PC-9 (cell line): ENCODE measurements around the gene RAPSN. TPM values are rescaled to one million over a fixed set of nuclear protein-coding genes. Genes with fewer than 3 reads are reported as not detected.
A peak's percentile ranks its signal among the peaks of the same experiment; 100 is the strongest.

Source experiments
- BruUV-seq: library from RNA; stranded (reverse); fragments of 400-500 nt; replicated peaks from 2 replicates; lab custom pipeline; 2021; lab: Mats Ljungman, UMichigan
- CTCF ChIA-PET: fragments of 300-600 bp; sonication (Branson Sonifier 250); formaldehyde crosslinking; loops from one replicate; lab custom pipeline; 2022; ENCODE audit warnings: antibody characterized with exemption; lab: Charles Lee
- POLR2A ChIA-PET: fragments of 300-600 bp; sonication (Branson Sonifier 250); formaldehyde crosslinking; loops from one replicate; lab custom pipeline; 2022; ENCODE audit warnings: antibody characterized with exemption; ENCODE audit not compliant: unreplicated experiment; lab: Charles Lee
- DNase-seq, 2 experiments: peaks; one replicate each; pipeline versions ENCODE4 v3.0.0 to v3.0.0-alpha.2; 2015 to 2022; ENCODE audit warnings: mixed read lengths in 1 of 2
- H2AFZ ChIP-seq: fragments of 200-600 bp; sonication (generic); 2 replicates; pipeline ENCODE4 v1.8.1; 2017; ENCODE audit warnings: antibody characterized with exemption
- H3F3A ChIP-seq: fragments of 200-600 bp; sonication (generic); 2 replicates; pipeline ENCODE4 v1.8.1; 2017; ENCODE audit warnings: antibody characterized with exemption, mild to moderate bottlenecking, low read depth; ENCODE audit not compliant: insufficient read depth
- H3K27ac ChIP-seq: fragments of 200-600 bp; sonication (generic); 2 replicates; pipeline ENCODE4 v1.6.1; 2016; ENCODE audit warnings: mixed run types
- H3K27me3 ChIP-seq: fragments of 200-600 bp; sonication (generic); 2 replicates; pipeline ENCODE4 v1.6.1; 2016; ENCODE audit warnings: low read depth, mixed run types; ENCODE audit not compliant: insufficient read depth
- H3K36me3 ChIP-seq: fragments of 200-600 bp; sonication (generic); 2 replicates; pipeline ENCODE4 v1.6.1; 2016; ENCODE audit warnings: low read depth, mixed run types
- H3K4me1 ChIP-seq: fragments of 200-600 bp; sonication (generic); replicated peaks from 2 replicates; pipeline ENCODE4 v1.6.1; 2016; ENCODE audit warnings: mixed run types; ENCODE audit not compliant: insufficient read depth
- H3K4me2 ChIP-seq: fragments of 200-600 bp; sonication (generic); 2 replicates; pipeline ENCODE4 v1.6.1; 2017; ENCODE audit warnings: mixed run types
- H3K4me3 ChIP-seq: fragments of 200-600 bp; sonication (generic); 2 replicates; pipeline ENCODE4 v1.6.1; 2016; ENCODE audit warnings: mixed run types
- H3K79me2 ChIP-seq: fragments of 200-600 bp; sonication (generic); 2 replicates; pipeline ENCODE4 v1.6.1; 2017; ENCODE audit warnings: low read depth, mixed run types
- H3K9me2 ChIP-seq: fragments of 200-600 bp; sonication (generic); 2 replicates; pipeline ENCODE4 v1.8.1; 2017; ENCODE audit warnings: mild to moderate bottlenecking; ENCODE audit not compliant: insufficient read depth
- H3K9me3 ChIP-seq: fragments of 200-600 bp; sonication (generic); 2 replicates; pipeline ENCODE4 v1.8.1; 2016; ENCODE audit warnings: low read depth; ENCODE audit not compliant: insufficient read depth
- H4K20me1 ChIP-seq: fragments of 200-600 bp; sonication (generic); 2 replicates; pipeline ENCODE4 v1.8.1; 2017; ENCODE audit not compliant: insufficient read depth
- EZH2 ChIP-seq: fragments of 200-600 bp; sonication (generic); IDR thresholded peaks from 2 replicates; pipeline ENCODE4 v1.8.0; 2017; ENCODE audit warnings: antibody characterized with exemption, low read depth
- intact Hi-C: fragments of 100-400 bp; cut with micrococcal nuclease; formaldehyde crosslinking; loops from one replicate; pipeline ENCODE4 v1.10.0; 2022; ENCODE audit not compliant: unreplicated experiment
- total RNA-seq: library from RNA; stranded (reverse); gene quantifications from 2 replicates; pipeline ENCODE4 v1.2.3, GENCODE V29; 2021
- TF ChIP-seq, protein P1 (sequence below): fragments of 200-600 bp; sonication (generic); conservative IDR thresholded peaks from 2 replicates; pipeline ENCODE4 v1.6.1; 2017; ENCODE audit warnings: mixed run types, antibody characterized with exemption, mild to moderate bottlenecking, moderate library complexity

RAPSN gene
- total RNA-seq, 1 experiment from 2014 or later: 7.3 TPM

DNA sequence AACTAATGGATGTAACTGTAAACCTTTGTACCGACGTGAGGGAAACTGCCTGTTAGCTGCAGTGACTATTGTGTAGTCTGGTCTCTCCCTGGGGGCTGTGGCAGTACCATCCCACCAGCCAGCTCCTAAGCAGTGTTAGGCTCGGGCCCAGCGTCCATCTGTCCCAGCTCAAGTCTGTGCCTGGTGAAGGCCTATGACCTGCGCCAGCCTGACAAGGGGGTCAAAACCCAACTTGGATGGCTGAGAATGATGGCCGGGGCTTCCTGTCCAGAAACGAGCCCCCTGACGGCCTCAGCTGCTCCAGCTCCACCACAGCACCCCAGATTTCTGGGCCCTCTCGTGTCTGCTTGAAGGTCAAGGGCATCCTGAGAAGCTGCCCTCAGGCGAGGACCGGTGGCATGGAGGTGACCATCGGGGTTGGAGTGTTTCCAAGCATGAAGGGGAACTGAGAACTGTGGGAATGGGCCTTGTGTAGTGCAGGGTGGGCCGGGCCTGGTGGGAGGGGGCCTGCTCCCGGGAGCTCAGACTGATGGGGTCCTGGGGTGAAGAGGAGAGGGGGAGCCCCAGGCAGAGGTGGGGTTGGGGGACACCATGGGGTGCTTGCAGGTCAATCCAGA, 56.3 kb downstream of the RAPSN start:
- no peak overlapping the region for H3K4me3 ChIP-seq
- POLR2A ChIA-PET: interaction anchor here (0.7 kb wide), 1 partner anchor 186 kb away, joined by 16 read pairs; no protein-coding TSS in a partner anchor
- DNase-seq: peak in 1 of 2 experiments; percentile 32
- no peaks in the 10 kb centered on the region for H3K27me3 ChIP-seq
- H2AFZ ChIP-seq: no peak overlapping the region
- H3K4me2 ChIP-seq: no peak overlapping the region
- no peaks in the 10 kb centered on the region for H4K20me1 ChIP-seq
- no TSS peak for BruUV-seq
- no peaks in the 10 kb centered on the region for H3K79me2 ChIP-seq
- H3K9me3 ChIP-seq: no peaks in the 10 kb centered on the region
- CTCF ChIA-PET: interaction anchor here (1.0 kb wide), 1 partner anchor 20 kb away, joined by 5 read pairs; no protein-coding TSS in a partner anchor
- no peaks in the 10 kb centered on the region for H3F3A ChIP-seq
- intact Hi-C loops: no loop called here
- H3K4me1 ChIP-seq: no peaks in the 10 kb centered on the region
- no peaks in the 10 kb centered on the region for H3K9me2 ChIP-seq
- H3K27ac ChIP-seq: no peak overlapping the region
- TF ChIP-seq, protein P1, sequence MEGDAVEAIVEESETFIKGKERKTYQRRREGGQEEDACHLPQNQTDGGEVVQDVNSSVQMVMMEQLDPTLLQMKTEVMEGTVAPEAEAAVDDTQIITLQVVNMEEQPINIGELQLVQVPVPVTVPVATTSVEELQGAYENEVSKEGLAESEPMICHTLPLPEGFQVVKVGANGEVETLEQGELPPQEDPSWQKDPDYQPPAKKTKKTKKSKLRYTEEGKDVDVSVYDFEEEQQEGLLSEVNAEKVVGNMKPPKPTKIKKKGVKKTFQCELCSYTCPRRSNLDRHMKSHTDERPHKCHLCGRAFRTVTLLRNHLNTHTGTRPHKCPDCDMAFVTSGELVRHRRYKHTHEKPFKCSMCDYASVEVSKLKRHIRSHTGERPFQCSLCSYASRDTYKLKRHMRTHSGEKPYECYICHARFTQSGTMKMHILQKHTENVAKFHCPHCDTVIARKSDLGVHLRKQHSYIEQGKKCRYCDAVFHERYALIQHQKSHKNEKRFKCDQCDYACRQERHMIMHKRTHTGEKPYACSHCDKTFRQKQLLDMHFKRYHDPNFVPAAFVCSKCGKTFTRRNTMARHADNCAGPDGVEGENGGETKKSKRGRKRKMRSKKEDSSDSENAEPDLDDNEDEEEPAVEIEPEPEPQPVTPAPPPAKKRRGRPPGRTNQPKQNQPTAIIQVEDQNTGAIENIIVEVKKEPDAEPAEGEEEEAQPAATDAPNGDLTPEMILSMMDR: no peak
- no peak for TF ChIP-seq EZH2
- no peaks in the 10 kb centered on the region for H3K36me3 ChIP-seq

DNA sequence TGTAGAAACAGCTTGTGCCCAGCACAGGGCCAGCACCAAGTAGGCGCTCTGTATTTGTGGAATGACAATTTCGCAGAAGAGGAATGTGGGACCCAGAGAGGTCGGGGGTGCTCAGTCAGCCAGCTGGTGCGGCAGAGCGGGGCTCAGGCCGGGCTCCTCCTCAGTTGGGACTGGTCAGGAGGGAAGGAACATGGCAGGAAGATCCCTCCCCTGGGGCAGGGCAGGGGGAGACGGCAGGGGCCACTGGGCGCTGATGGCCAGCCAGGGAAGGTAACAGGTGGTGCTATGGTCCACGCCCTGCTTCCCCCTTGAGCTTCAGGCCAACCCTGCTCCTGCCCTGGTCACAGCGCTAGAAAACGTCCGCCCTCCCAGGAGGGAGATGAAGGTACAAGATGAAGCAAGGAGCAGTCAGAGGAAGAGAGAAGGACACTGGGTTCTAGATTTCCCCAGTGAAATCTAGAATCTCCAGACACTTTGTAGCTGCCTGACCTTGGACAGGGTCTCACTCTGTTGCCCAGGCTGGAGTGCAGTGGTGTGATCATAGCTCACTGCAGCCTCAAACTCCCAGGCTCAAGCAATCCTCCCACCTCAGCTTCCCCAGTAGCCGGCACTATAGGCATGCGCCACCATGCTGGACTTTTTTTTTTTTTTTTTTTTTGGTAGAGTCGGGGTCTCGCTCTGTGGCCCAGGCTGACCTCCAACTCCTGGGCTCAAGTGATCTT, 57.1 kb downstream of the RAPSN start:
- peak in 1 of 2 experiments; percentile 27 for DNase-seq
- ChIA-PET CTCF (interaction anchor here (1.0 kb wide), 1 partner anchor 19 kb away, joined by 5 read pairs; no protein-coding TSS in a partner anchor), POLR2A (no interaction called here)
- Histone ChIP-seq H3K4me2 (no peak overlapping the region), H3K9me3 (no peaks in the 10 kb centered on the region), H4K20me1 (no peaks in the 10 kb centered on the region), H3K79me2 (no peaks in the 10 kb centered on the region), H3K27me3 (no peaks in the 10 kb centered on the region), H3K4me1 (no peaks in the 10 kb centered on the region), H3K9me2 (no peaks in the 10 kb centered on the region), H3K4me3 (no peak overlapping the region), H3K36me3 (no peaks in the 10 kb centered on the region), H3K27ac (no peak overlapping the region), H3F3A (no peaks in the 10 kb centered on the region), H2AFZ (no peak overlapping the region)
- intact Hi-C loops: no loop called here
- TF ChIP-seq EZH2: no peak
- TF ChIP-seq, protein P1: no peak
- no TSS peak for BruUV-seq

GRCh38 chr11:47391077-47391583, 57.8 kb downstream of the RAPSN start:
- no peak overlapping the region for H3K4me2 ChIP-seq
- no peak overlapping the region for H2AFZ ChIP-seq
- H3K79me2 ChIP-seq: no peaks in the 10 kb centered on the region
- intact Hi-C loops: no loop called here
- no peaks in the 10 kb centered on the region for H3K27me3 ChIP-seq
- H3K36me3 ChIP-seq: no peaks in the 10 kb centered on the region
- no peaks in the 10 kb centered on the region for H3K9me3 ChIP-seq
- ChIA-PET CTCF (no interaction called here), POLR2A (no interaction called here)
- BruUV-seq: no TSS peak
- no peak overlapping the region for H3K27ac ChIP-seq
- H4K20me1 ChIP-seq: no peaks in the 10 kb centered on the region
- H3K4me3 ChIP-seq: no peak overlapping the region
- no peak for DNase-seq
- TF ChIP-seq, protein P1: no peak
- no peak for TF ChIP-seq EZH2
- H3K9me2 ChIP-seq: no peaks in the 10 kb centered on the region
- no peaks in the 10 kb centered on the region for H3K4me1 ChIP-seq
- H3F3A ChIP-seq: no peaks in the 10 kb centered on the region
